Renal cortex interstitium (tissue), 15 donors: Measurements from ENCODE around the gene CCNG2. TPM values are rescaled to one million over a fixed set of nuclear protein-coding genes. Genes with fewer than 3 reads are reported as not detected.
"Not testable (repeated sequence)": the region's sequence is repeated elsewhere in the genome, so short reads cannot be mapped to it uniquely, and the experiment has no call there.

Experiments used
- DNase-seq, 11 donors: peaks; one replicate each; pipeline ENCODE4 v3.0.0-alpha.2; 2013; ENCODE audit warnings: low read depth in 9 of 11, low spot score in 4 of 11; ENCODE audit errors: extremely low read depth in 1 of 11
- long read RNA-seq, 16 experiments: transcript quantifications; one replicate each; lab custom pipeline, GENCODE V29; 2026
- polyA plus RNA-seq, 3 donors: library from polyadenylated mRNA; unstranded; fragments of 120-200 nt; gene quantifications; one replicate each; pipeline ENCODE4 v1.2.1, GENCODE V29; 2013; ENCODE audit not compliant: insufficient read length in 3 of 3

Gene CCNG2
- polyA plus RNA-seq: 100 to 1,000 TPM; 126 to 169 (median 167) TPM
- long read RNA-seq, donor 1, full-length matches to known transcripts: 11 of 11 reads
- long read RNA-seq, donor 1, partial matches to known transcripts: 0 of 11 reads
- long read RNA-seq, donor 1, other reads (novel, unspliced or antisense): 0 of 11 reads
- long read RNA-seq, donor 2, full-length matches to known transcripts: 8 of 13 reads
- long read RNA-seq, donor 2, partial matches to known transcripts: 5 of 13 reads
- long read RNA-seq, donor 2, other reads (novel, unspliced or antisense): 0 of 13 reads
- long read RNA-seq, donor 3, full-length matches to known transcripts: 31 of 31 reads
- long read RNA-seq, donor 3, partial matches to known transcripts: 0 of 31 reads
- long read RNA-seq, donor 3, other reads (novel, unspliced or antisense): 0 of 31 reads
- long read RNA-seq, donor 4, full-length matches to known transcripts: 24 of 41 reads
- long read RNA-seq, donor 4, partial matches to known transcripts: 6 of 41 reads
- long read RNA-seq, donor 4, other reads (novel, unspliced or antisense): 11 of 41 reads
- long read RNA-seq, donor 5: 0 reads
- long read RNA-seq, donor 6, full-length matches to known transcripts: 13 of 209 reads
- long read RNA-seq, donor 6, partial matches to known transcripts: 196 of 209 reads
- long read RNA-seq, donor 6, other reads (novel, unspliced or antisense): 0 of 209 reads
- long read RNA-seq, donor 7, full-length matches to known transcripts: 17 of 22 reads
- long read RNA-seq, donor 7, partial matches to known transcripts: 5 of 22 reads
- long read RNA-seq, donor 7, other reads (novel, unspliced or antisense): 0 of 22 reads
- long read RNA-seq, donor 8: 0 reads
- long read RNA-seq, donor 9, full-length matches to known transcripts: 15 of 15 reads
- long read RNA-seq, donor 9, partial matches to known transcripts: 0 of 15 reads
- long read RNA-seq, donor 9, other reads (novel, unspliced or antisense): 0 of 15 reads
- long read RNA-seq, donor 10, full-length matches to known transcripts: 11 of 18 reads
- long read RNA-seq, donor 10, partial matches to known transcripts: 0 of 18 reads
- long read RNA-seq, donor 10, other reads (novel, unspliced or antisense): 7 of 18 reads
- long read RNA-seq, donor 11, full-length matches to known transcripts: 11 of 101 reads
- long read RNA-seq, donor 11, partial matches to known transcripts: 90 of 101 reads
- long read RNA-seq, donor 11, other reads (novel, unspliced or antisense): 0 of 101 reads
- long read RNA-seq, donor 12, full-length matches to known transcripts: 10 of 68 reads
- long read RNA-seq, donor 12, partial matches to known transcripts: 58 of 68 reads
- long read RNA-seq, donor 12, other reads (novel, unspliced or antisense): 0 of 68 reads
- long read RNA-seq, donor 13: 0 reads
- long read RNA-seq, donor 14, full-length matches to known transcripts: 15 of 20 reads
- long read RNA-seq, donor 14, partial matches to known transcripts: 0 of 20 reads
- long read RNA-seq, donor 14, other reads (novel, unspliced or antisense): 5 of 20 reads
- long read RNA-seq, donor 15, full-length matches to known transcripts: 6 of 6 reads
- long read RNA-seq, donor 15, partial matches to known transcripts: 0 of 6 reads
- long read RNA-seq, donor 15, other reads (novel, unspliced or antisense): 0 of 6 reads
- long read RNA-seq, donor 16, full-length matches to known transcripts: 64 of 109 reads
- long read RNA-seq, donor 16, partial matches to known transcripts: 37 of 109 reads
- long read RNA-seq, donor 16, other reads (novel, unspliced or antisense): 8 of 109 reads

GRCh38 chr4:77156912-77157858 is at the start of gene CCNG2:
Gene CCNG2, plus strand, starts transcription at chr4:77157207. Its CDS starts 1,326 bp downstream, at chr4:77158533.
- DNase-seq: peak; percentile 90 to 100 (median 95)

GRCh38 chr4:77110730-77111129 is 46.3 kb upstream of the CCNG2 start:
- DNase-seq: no peak

- no peak for DNase-seq
Measured at GRCh38 chr4:77113069-77113468, 43.9 kb upstream of the CCNG2 start.

GRCh38 chr4:77117721-77118120 is 39.3 kb upstream of the CCNG2 start:
- no peak for DNase-seq

GRCh38 chr4:77120886-77121508 is 36.0 kb upstream of the CCNG2 start:
- no peak for DNase-seq

- DNase-seq: no peak
Measured at GRCh38 chr4:77121736-77122240, 35.2 kb upstream of the CCNG2 start.

- no peak for DNase-seq
Measured at GRCh38 chr4:77122656-77123055, 34.4 kb upstream of the CCNG2 start.

- no peak for DNase-seq
Measured at GRCh38 chr4:77123411-77123810, 33.6 kb upstream of the CCNG2 start.

- no peak for DNase-seq
Measured at GRCh38 chr4:77124576-77124975, 32.4 kb upstream of the CCNG2 start.

GRCh38 chr4:77125961-77126360 is 31.0 kb upstream of the CCNG2 start:
- no peak for DNase-seq

GRCh38 chr4:77126809-77127208 is 30.2 kb upstream of the CCNG2 start:
- no peak for DNase-seq

GRCh38 chr4:77127215-77127614 is 29.8 kb upstream of the CCNG2 start:
- no peak for DNase-seq

- no peak for DNase-seq
Measured at GRCh38 chr4:77127837-77128621, 29.0 kb upstream of the CCNG2 start.

GRCh38 chr4:77132652-77133312 is 24.2 kb upstream of the CCNG2 start:
- DNase-seq: no peak

- not testable (repeated sequence) for DNase-seq
Measured at GRCh38 chr4:77137448-77137847, 19.6 kb upstream of the CCNG2 start.
